ENCODE measurements around the gene ETS1.
"Not testable (repeated sequence)": the region's sequence is repeated elsewhere in the genome, so short reads cannot be mapped to it uniquely, and the experiment has no call there.

The ETS1 gene

GRCh38 chr11:128447233-128447632 is 140.1 kb downstream of the ETS1 start:
- H3K27ac ChIP-seq, result peak overlapping the region in 1 of 2 donors; percentile 15
- DNase-seq (ENCODE audit: low spot score), result no peak
- TF ChIP-seq CTCF (IDR thresholded peaks at IDR 0.05), result no peak
- no peak overlapping the region for H3K4me3 ChIP-seq

- H3K4me3 ChIP-seq; DNase-seq (ENCODE audit: low spot score); H3K27ac ChIP-seq: not testable (repeated sequence)
Observed at GRCh38 chr11:128445921-128446320, 141.4 kb downstream of the ETS1 start.

- DNase-seq (ENCODE audit: low spot score), result no peak
- TF ChIP-seq CTCF (IDR thresholded peaks at IDR 0.05), result no peak
- peak overlapping the region in 1 of 2 donors; percentile 71 for H3K27ac ChIP-seq
- no peak overlapping the region for H3K4me3 ChIP-seq
Observed at GRCh38 chr11:128437136-128437535, 150.2 kb downstream of the ETS1 start.

GRCh38 chr11:128434818-128435217 is 152.5 kb downstream of the ETS1 start:
- Histone ChIP-seq H3K27ac (no peak overlapping the region), H3K4me3 (no peak overlapping the region)
- no peak for DNase-seq (ENCODE audit: low spot score)
- no peak for TF ChIP-seq CTCF (IDR thresholded peaks at IDR 0.05)

- no peak for TF ChIP-seq CTCF (IDR thresholded peaks at IDR 0.05)
- no peak for DNase-seq (ENCODE audit: low spot score)
- no peak overlapping the region for H3K4me3 ChIP-seq
- H3K27ac ChIP-seq, result no peak overlapping the region
Observed at GRCh38 chr11:128434411-128434810, 152.9 kb downstream of the ETS1 start.

- Histone ChIP-seq H3K27ac (no peak overlapping the region), H3K4me3 (no peak overlapping the region)
- DNase-seq (ENCODE audit: low spot score), result no peak
- TF ChIP-seq CTCF (IDR thresholded peaks at IDR 0.05), result no peak
Observed at GRCh38 chr11:128432926-128433325, 154.4 kb downstream of the ETS1 start.

GRCh38 chr11:128431931-128432330 is 155.4 kb downstream of the ETS1 start:
- no peak for TF ChIP-seq CTCF (IDR thresholded peaks at IDR 0.05)
- Histone ChIP-seq H3K4me3 (no peak overlapping the region), H3K27ac (no peak overlapping the region)
- no peak for DNase-seq (ENCODE audit: low spot score)

- no peak for DNase-seq (ENCODE audit: low spot score)
- Histone ChIP-seq H3K4me3 (no peak overlapping the region), H3K27ac (no peak overlapping the region)
- no peak for TF ChIP-seq CTCF (IDR thresholded peaks at IDR 0.05)
Observed at GRCh38 chr11:128428935-128429334, 158.4 kb downstream of the ETS1 start.

Measured in coronary artery (tissue), 2 donors.